Epithelial cell of esophagus (primary cell): ENCODE measurements around the gene NR5A2.

Experiments
- DNase-seq: peaks from one replicate; pipeline ENCODE4 v3.0.0; 2010; ENCODE audit warnings: low read depth
- H3K4me3 ChIP-seq: 2 replicates; pipeline ENCODE4 v1.5.1; 2011; ENCODE audit warnings: mild to moderate bottlenecking, low read length, control low read depth
- CTCF ChIP-seq: IDR thresholded peaks from 2 replicates; pipeline ENCODE4 v1.5.1; 2011; ENCODE audit warnings: low read depth, mild to moderate bottlenecking, low read length, control low read depth, inconsistent platforms; ENCODE audit not compliant: insufficient read depth; ENCODE audit errors: missing control alignments

Gene NR5A2

GRCh38 chr1:200130552-200130951, 103.0 kb downstream of the NR5A2 start:
- DNase-seq: peak; percentile 61
- H3K4me3 ChIP-seq: no peak overlapping the region
- TF ChIP-seq CTCF: no peak

GRCh38 chr1:200131551-200132125, 104.1 kb downstream of the NR5A2 start:
- peak; percentile 6 for DNase-seq
- TF ChIP-seq CTCF: no peak
- H3K4me3 ChIP-seq: no peak overlapping the region

GRCh38 chr1:200133123-200133522, 105.6 kb downstream of the NR5A2 start:
- no peak overlapping the region for H3K4me3 ChIP-seq
- TF ChIP-seq CTCF: no peak
- DNase-seq: no peak

GRCh38 chr1:200134116-200134515, 106.6 kb downstream of the NR5A2 start:
- no peak for TF ChIP-seq CTCF
- no peak overlapping the region for H3K4me3 ChIP-seq
- peak; percentile 80 for DNase-seq

GRCh38 chr1:200136384-200136783, 108.9 kb downstream of the NR5A2 start:
- no peak overlapping the region for H3K4me3 ChIP-seq
- DNase-seq: no peak
- no peak for TF ChIP-seq CTCF

GRCh38 chr1:200139661-200140250, 112.2 kb downstream of the NR5A2 start:
- no peak overlapping the region for H3K4me3 ChIP-seq
- peak; percentile 88 for TF ChIP-seq CTCF
- peak; percentile 76 for DNase-seq

GRCh38 chr1:200143347-200143746, 115.8 kb downstream of the NR5A2 start:
- no peak for DNase-seq
- no peak for TF ChIP-seq CTCF
- H3K4me3 ChIP-seq: no peak overlapping the region
